DND-41 (cell line): Measurements from ENCODE around the gene ARHGAP22.

Source experiments
- CTCF ChIP-seq: IDR thresholded peaks from 2 replicates; pipeline ENCODE4 v1.5.1; 2012; ENCODE audit warnings: borderline replicate concordance, low read length, moderate library complexity, mild to moderate bottlenecking; ENCODE audit not compliant: poor library complexity, severe bottlenecking; ENCODE audit errors: extremely low read depth
- EZH2 ChIP-seq: IDR thresholded peaks from 3 replicates; pipeline ENCODE4 v1.6.1; 2012; ENCODE audit warnings: borderline replicate concordance, low read depth, mild to moderate bottlenecking, moderate library complexity, low read length, inconsistent platforms; ENCODE audit not compliant: severe bottlenecking

- TF ChIP-seq CTCF (no peak), EZH2 (no peak)
Measured at GRCh38 chr10:48456361-48456804, 148.5 kb downstream of the ARHGAP22 start.
